CD8-positive, alpha-beta memory T cell (primary cell): ENCODE data around the gene VEGFA. TPM values are rescaled to one million over a fixed set of nuclear protein-coding genes. Genes with fewer than 3 reads are reported as not detected.

Experiments
- CTCF ChIA-PET: fragments of 350-600 bp; sonication (Branson Sonifier 250); formaldehyde crosslinking; loops from one replicate; lab custom pipeline; 2021; ENCODE audit warnings: antibody characterized with exemption; lab: Charles Lee
- POLR2A ChIA-PET: fragments of 350-600 bp; sonication (Branson Sonifier 250); formaldehyde crosslinking; loops from one replicate; lab custom pipeline; 2021; ENCODE audit warnings: antibody characterized with exemption; lab: Charles Lee
- DNase-seq, 5 donors: peaks; one replicate each; pipeline versions ENCODE4 v3.0.0 to v3.0.0-alpha.2; 2020 to 2022; ENCODE audit warnings: mixed read lengths in 1 of 5
- H3K27ac ChIP-seq: one replicate; pipeline ENCODE4 v1.7.0; 2013; ENCODE audit warnings: low read depth, mild to moderate bottlenecking, low read length, moderate library complexity
- H3K27me3 ChIP-seq: 2 replicates; pipeline ENCODE4 v1.7.0; 2013; ENCODE audit warnings: low read length, mild to moderate bottlenecking; ENCODE audit not compliant: insufficient read depth, poor library complexity, severe bottlenecking
- H3K36me3 ChIP-seq: 2 replicates; pipeline ENCODE4 v1.7.0; 2013; ENCODE audit warnings: mild to moderate bottlenecking, low read length, moderate library complexity; ENCODE audit not compliant: insufficient read depth
- H3K4me1 ChIP-seq: 2 replicates; pipeline ENCODE4 v1.7.0; 2013; ENCODE audit warnings: mild to moderate bottlenecking, low read length, moderate library complexity; ENCODE audit not compliant: insufficient read depth
- H3K4me3 ChIP-seq: 2 replicates; pipeline ENCODE4 v1.7.0; 2013; ENCODE audit warnings: mild to moderate bottlenecking, low read length
- H3K9me3 ChIP-seq: 2 replicates; pipeline ENCODE4 v1.7.0; 2013; ENCODE audit warnings: mild to moderate bottlenecking, low read length
- H3K27ac Mint-ChIP-seq, 8 donors: one replicate each; pipeline ENCODE4 v1.8.0; 2020 to 2021; ENCODE audit warnings: mixed read lengths in 8 of 8, mild to moderate bottlenecking in 6 of 8, inconsistent platforms in 3 of 8, moderate library complexity in 3 of 8
- H3K27me3 Mint-ChIP-seq, 2 donors: one replicate each; pipeline ENCODE4 v1.8.0; 2020 to 2021; ENCODE audit warnings: mixed read lengths in 2 of 2, mild to moderate bottlenecking in 1 of 2, moderate library complexity in 1 of 2
- H3K36me3 Mint-ChIP-seq, 3 donors: one replicate each; pipeline ENCODE4 v1.8.0; 2020 to 2021; ENCODE audit warnings: mixed read lengths in 3 of 3, inconsistent platforms in 1 of 3, mild to moderate bottlenecking in 1 of 3
- H3K4me1 Mint-ChIP-seq, 3 donors: one replicate each; pipeline ENCODE4 v1.8.0; 2020 to 2021; ENCODE audit warnings: mixed read lengths in 3 of 3, inconsistent platforms in 1 of 3, mild to moderate bottlenecking in 1 of 3
- H3K4me3 Mint-ChIP-seq, 7 donors: one replicate each; pipeline ENCODE4 v1.8.0; 2020 to 2021; ENCODE audit warnings: mixed read lengths in 7 of 7, mild to moderate bottlenecking in 6 of 7, moderate library complexity in 4 of 7, inconsistent platforms in 2 of 7
- H3K9me3 Mint-ChIP-seq, 5 donors: one replicate each; pipeline ENCODE4 v1.8.0; 2020 to 2022; ENCODE audit warnings: mixed read lengths in 5 of 5, mild to moderate bottlenecking in 3 of 5, moderate library complexity in 2 of 5, inconsistent platforms in 1 of 5
- polyA plus RNA-seq: library from polyadenylated mRNA; unstranded; fragments of 300-500 nt; fragmentation: Illumina TruSeq; gene quantifications from one replicate; pipeline ENCODE4 v1.2.3, GENCODE V29; 2021
- total RNA-seq, 2 experiments: library from RNA; stranded (reverse); gene quantifications; one replicate each; pipeline ENCODE4 v1.2.3, GENCODE V29; 2021

VEGFA gene
- total and polyA plus RNA-seq, 3 experiments from 2014 or later: 16.4 to 17.5 TPM; not detected in 1

DNA sequence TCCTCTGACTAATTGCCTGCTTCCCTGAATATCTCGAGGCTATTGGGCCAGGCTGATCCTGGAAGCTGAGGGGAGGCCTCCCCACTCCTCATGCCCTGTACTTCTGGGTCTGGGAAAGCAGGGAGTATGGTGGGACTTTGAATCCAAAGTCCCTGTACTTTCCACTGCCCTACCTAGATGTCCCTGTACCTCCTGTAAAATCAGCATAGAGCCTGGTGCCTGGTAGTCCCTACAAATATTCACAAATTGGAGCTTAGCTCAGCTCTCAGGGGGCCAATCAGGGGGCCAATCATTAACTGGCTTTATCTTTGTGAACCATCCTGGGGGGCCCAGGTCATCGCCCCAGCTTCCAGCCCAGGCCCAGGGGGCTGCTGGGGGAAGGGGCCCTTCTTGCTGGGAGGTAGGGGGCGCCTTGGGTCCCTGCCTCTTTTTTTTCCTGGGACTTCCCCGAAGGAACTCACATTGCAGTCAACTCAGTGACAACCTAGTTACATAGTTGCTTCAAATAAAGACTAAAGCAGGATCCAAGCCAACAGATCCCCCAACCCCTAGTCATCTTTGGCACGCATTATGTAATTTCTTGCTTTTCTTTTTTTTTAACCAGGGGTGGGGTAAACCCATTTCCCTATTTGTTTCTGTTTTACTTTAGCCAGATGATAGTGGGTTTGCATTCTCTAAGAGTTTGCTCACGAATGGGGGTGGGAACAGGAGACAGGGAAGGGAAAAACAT, 6.9 kb upstream of the VEGFA start:
- no peaks in the 10 kb centered on the region for H3K36me3 Mint-ChIP-seq
- no peak overlapping the region for H3K27ac Mint-ChIP-seq
- no peaks in the 10 kb centered on the region for H3K36me3 ChIP-seq
- no peak overlapping the region for H3K4me3 Mint-ChIP-seq
- H3K9me3 Mint-ChIP-seq: no peaks in the 10 kb centered on the region
- no peak for DNase-seq
- H3K27me3 ChIP-seq: no peaks in the 10 kb centered on the region
- no peak overlapping the region for H3K27ac ChIP-seq
- POLR2A ChIA-PET: no interaction called here
- peaks cover 8 to 16% of the 10 kb centered on the region in 2 donors for H3K27me3 Mint-ChIP-seq
- H3K4me1 ChIP-seq: no peaks in the 10 kb centered on the region
- no peak overlapping the region for H3K4me3 ChIP-seq
- H3K4me1 Mint-ChIP-seq: no peaks in the 10 kb centered on the region
- no peaks in the 10 kb centered on the region for H3K9me3 ChIP-seq
- CTCF ChIA-PET: interaction anchor here (1.1 to 3.1 kb wide), 3 partner anchors 10 to 316 kb away, joined by 3 to 14 read pairs (median 3); no protein-coding TSS in a partner anchor

DNA sequence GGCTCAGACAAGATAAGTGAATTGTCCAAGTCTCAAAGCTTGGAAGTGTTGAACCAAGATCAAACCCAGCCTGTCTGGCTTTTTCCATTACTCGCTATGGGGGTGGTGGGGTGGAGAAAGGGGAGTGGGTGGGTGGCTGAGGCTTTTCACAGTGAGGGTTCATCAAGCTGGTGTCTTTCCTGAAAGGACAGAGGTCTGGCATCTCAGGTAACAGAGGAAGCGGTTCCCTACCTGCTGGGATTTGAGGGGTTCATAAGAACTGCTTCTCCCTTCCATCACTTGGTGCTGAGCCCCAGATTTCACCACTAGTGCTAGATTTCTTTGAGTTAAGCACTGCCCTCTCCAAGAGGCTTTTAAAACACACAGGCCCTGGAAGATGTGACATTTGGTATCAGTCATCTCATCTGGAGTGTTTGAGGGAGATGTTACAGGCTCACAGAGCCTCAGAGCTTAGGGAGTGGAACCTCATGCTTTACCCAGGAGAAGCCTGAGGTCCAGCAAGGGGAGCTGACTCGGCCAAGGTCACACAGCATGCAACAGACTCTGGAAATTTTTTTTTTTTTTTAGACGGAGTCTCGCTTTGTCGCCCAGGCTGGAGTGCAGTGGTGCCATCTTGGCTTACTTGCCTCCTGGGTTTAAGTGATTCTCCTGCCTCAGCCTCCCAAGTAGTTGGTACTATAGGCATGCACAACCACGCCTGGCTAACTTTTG, 6.0 kb upstream of the VEGFA start:
- H3K27me3 Mint-ChIP-seq: peaks cover 8 to 14% of the 10 kb centered on the region in 2 donors
- no peak for DNase-seq
- H3K4me3 Mint-ChIP-seq: no peak overlapping the region
- H3K9me3 Mint-ChIP-seq: no peaks in the 10 kb centered on the region
- no peaks in the 10 kb centered on the region for H3K4me1 ChIP-seq
- H3K27ac ChIP-seq: no peak overlapping the region
- POLR2A ChIA-PET: interaction anchor here (0.7 kb wide), 1 partner anchor 283 kb away, joined by 3 read pairs; no protein-coding TSS in a partner anchor
- H3K27me3 ChIP-seq: no peaks in the 10 kb centered on the region
- no peak overlapping the region for H3K27ac Mint-ChIP-seq
- no peaks in the 10 kb centered on the region for H3K36me3 ChIP-seq
- CTCF ChIA-PET: interaction anchor here (2.6 to 3.1 kb wide), 2 partner anchors 11 to 311 kb away, joined by 9 to 14 read pairs; no protein-coding TSS in a partner anchor
- H3K9me3 ChIP-seq: no peaks in the 10 kb centered on the region
- H3K4me1 Mint-ChIP-seq: no peaks in the 10 kb centered on the region
- H3K36me3 Mint-ChIP-seq: no peaks in the 10 kb centered on the region
- H3K4me3 ChIP-seq: no peak overlapping the region

DNA sequence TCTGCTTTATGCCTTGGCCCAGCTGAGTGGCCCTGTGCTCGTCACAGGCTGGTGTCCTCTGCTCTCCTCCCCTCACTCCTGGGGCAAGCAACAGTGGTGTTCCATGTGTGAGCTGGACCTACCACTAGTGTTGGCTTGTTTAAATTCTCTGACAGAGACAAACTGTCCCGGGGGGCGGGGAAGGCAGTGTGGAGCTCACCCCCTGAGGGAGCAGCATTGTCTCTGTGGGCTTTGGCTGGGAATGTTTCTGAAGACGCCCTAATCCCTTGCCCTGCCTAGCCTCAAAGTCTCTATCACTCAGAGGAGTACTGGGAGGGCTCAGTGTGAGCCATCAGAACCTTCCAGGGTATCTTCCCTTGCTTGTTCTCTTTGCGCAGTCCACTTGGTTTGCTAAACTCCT, 5.2 kb upstream of the VEGFA start:
- Mint-ChIP-seq H3K27ac (no peak overlapping the region), H3K9me3 (no peaks in the 10 kb centered on the region), H3K4me3 (no peak overlapping the region), H3K4me1 (peaks cover 2 to 6% (median 5%) of the 10 kb centered on the region in 3 donors), H3K27me3 (peaks cover 9 to 16% of the 10 kb centered on the region in 2 donors), H3K36me3 (no peaks in the 10 kb centered on the region)
- Histone ChIP-seq H3K4me3 (no peak overlapping the region), H3K9me3 (no peaks in the 10 kb centered on the region), H3K27ac (no peak overlapping the region), H3K4me1 (no peaks in the 10 kb centered on the region), H3K27me3 (no peaks in the 10 kb centered on the region), H3K36me3 (no peaks in the 10 kb centered on the region)
- CTCF ChIA-PET: interaction anchor here (2.6 kb wide), 1 partner anchor 310 kb away, joined by 9 read pairs; no protein-coding TSS in a partner anchor
- POLR2A ChIA-PET: no interaction called here
- no peak for DNase-seq

DNA sequence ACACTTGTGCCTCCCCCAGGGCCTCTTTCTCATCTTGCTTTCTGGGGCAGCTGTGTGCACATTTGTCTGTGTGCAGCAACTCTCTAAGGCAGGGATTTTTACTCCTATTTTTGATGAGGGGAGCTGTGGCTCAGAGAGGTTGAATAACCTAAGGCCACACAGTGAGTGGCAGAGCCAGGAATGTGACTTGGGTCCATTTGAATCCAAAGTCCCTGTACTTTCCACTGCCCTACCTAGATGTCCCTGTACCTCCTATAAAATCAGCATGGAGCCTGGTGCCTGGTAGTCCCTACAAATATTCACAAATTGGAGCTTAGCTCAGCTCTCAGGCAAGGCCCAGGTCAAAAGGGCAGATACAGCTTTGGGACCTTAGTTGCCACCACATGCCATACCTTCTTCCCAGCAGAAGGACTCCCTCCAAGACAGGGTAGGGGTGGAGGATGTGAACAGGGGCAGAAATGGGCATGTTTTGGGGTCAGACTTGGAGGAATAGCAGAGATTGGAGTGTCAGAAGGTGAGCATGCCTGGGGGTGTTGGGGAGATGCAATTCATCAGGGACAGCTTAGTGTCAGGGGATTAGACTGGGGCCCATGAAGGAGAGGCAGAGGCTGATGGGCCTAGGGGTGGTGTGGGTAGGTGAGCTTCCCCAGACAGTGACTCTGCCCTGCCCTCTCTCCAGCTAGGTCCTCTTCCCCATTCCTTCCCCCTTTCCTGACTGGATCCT, 4.1 kb upstream of the VEGFA start:
- Mint-ChIP-seq H3K4me1 (peaks cover 5 to 10% (median 9%) of the 10 kb centered on the region in 3 donors), H3K9me3 (no peaks in the 10 kb centered on the region), H3K4me3 (no peak overlapping the region), H3K36me3 (peaks cover 0 to 2% (median 0%) of the 10 kb centered on the region in 3 donors), H3K27me3 (peaks cover 5 to 11% of the 10 kb centered on the region in 2 donors), H3K27ac (no peak overlapping the region)
- no peaks in the 10 kb centered on the region for H3K4me1 ChIP-seq
- POLR2A ChIA-PET: no interaction called here
- DNase-seq: no peak
- CTCF ChIA-PET: interaction anchor here (2.6 kb wide), 1 partner anchor 309 kb away, joined by 9 read pairs; no protein-coding TSS in a partner anchor
- no peak overlapping the region for H3K4me3 ChIP-seq
- no peaks in the 10 kb centered on the region for H3K9me3 ChIP-seq
- H3K27ac ChIP-seq: no peak overlapping the region
- no peaks in the 10 kb centered on the region for H3K36me3 ChIP-seq
- H3K27me3 ChIP-seq: no peaks in the 10 kb centered on the region

DNA sequence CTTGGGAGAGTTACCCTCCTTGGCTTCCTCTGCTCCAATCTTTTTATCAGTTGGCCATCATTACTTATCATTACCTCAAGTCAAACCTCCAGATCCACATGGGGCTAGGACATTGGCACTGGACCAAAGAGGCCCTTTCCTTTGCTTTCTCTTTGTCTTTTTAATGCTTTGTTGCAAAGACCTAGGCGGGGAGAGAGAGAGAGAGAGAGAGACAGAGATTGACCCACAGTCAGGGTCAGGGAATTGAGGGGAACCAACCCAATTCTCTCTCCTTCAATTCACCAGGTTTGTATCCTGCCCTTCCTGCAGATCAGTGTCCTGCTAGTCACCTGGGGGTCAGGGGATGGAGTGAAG, 3.5 kb upstream of the VEGFA start:
- Mint-ChIP-seq H3K27me3 (peaks cover 5 to 10% of the 10 kb centered on the region in 2 donors), H3K4me3 (no peak overlapping the region), H3K9me3 (no peaks in the 10 kb centered on the region), H3K27ac (no peak overlapping the region), H3K4me1 (peaks cover 5 to 10% (median 9%) of the 10 kb centered on the region in 3 donors), H3K36me3 (peaks cover 0 to 2% (median 0%) of the 10 kb centered on the region in 3 donors)
- Histone ChIP-seq H3K27me3 (no peaks in the 10 kb centered on the region), H3K27ac (no peak overlapping the region), H3K4me3 (no peak overlapping the region), H3K36me3 (no peaks in the 10 kb centered on the region), H3K4me1 (no peaks in the 10 kb centered on the region), H3K9me3 (no peaks in the 10 kb centered on the region)
- DNase-seq: no peak
- POLR2A ChIA-PET: no interaction called here
- CTCF ChIA-PET: no interaction called here

DNA sequence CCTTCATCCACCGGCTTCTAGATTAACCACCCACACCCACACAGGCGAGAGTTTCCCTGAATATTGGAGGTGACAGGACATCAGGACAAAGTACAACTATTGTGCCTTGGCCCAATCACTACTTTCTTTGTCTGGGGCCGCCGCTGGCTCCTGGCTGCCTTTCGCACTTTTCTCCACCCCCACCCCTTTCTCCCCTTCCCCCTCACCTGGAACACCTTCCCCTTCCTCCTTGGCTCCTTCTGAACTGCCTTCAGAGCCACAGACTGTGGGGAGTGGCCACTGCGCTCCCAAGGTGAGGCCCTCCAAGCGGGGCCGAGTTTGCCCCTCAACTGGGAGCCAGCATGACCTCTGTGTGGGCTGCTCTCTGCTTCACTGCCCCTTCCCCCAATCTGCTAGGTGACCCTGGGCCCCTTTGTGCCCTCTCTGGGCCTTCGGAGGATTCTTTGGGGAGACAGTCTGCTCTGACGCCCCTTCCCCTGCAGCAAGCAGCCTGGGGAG, 3.0 kb upstream of the VEGFA start:
- Histone ChIP-seq H3K9me3 (no peaks in the 10 kb centered on the region), H3K36me3 (no peaks in the 10 kb centered on the region), H3K4me1 (no peaks in the 10 kb centered on the region), H3K27ac (no peak overlapping the region), H3K27me3 (peaks cover 2% of the 10 kb centered on the region), H3K4me3 (no peak overlapping the region)
- Mint-ChIP-seq H3K9me3 (no peaks in the 10 kb centered on the region), H3K27ac (peak overlapping the region in 1 of 8 donors; percentile 15), H3K27me3 (peaks cover 5 to 11% of the 10 kb centered on the region in 2 donors), H3K4me1 (peaks cover 6 to 11% (median 11%) of the 10 kb centered on the region in 3 donors), H3K36me3 (peaks cover 0 to 2% (median 0%) of the 10 kb centered on the region in 3 donors), H3K4me3 (no peak overlapping the region)
- POLR2A ChIA-PET: no interaction called here
- CTCF ChIA-PET: interaction anchor here (4.4 to 4.5 kb wide), 2 partner anchors 307 to 314 kb away, joined by 65 to 72 read pairs; no protein-coding TSS in a partner anchor
- DNase-seq: no peak

DNA sequence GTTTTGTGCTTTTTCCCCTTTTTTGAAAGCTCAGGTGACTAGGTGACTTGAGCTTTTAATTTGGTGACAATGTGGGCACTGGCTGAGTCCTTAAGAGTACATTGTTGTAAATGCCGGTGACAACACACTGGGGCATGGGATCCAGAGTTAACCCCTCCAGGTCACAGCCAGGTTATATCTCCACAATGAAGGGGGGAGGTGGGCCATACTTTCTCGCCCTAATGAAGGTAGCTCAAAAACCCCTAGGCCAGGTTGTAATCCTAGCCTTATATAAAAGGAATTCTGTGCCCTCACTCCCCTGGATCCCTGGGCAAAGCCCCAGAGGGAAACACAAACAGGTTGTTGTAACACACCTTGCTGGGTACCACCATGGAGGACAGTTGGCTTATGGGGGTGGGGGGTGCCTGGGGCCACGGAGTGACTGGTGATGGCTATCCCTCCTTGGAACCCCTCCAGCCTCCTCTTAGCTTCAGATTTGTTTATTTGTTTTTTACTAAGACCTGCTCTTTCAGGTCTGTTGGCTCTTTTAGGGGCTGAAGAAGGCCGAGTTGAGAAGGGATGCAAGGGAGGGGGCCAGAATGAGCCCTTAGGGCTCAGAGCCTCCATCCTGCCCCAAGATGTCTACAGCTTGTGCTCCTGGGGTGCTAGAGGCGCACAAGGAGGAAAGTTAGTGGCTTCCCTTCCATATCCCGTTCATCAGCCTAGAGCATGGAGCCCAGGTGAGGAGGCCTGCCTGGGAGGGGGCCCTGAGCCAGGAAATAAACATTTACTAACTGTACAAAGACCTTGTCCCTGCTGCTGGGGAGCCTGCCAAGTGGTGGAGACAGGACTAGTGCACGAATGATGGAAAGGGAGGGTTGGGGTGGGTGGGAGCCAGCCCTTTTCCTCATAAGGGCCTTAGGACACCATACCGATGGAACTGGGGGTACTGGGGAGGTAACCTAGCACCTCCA, 2.2 kb upstream of the VEGFA start:
- H3K27me3 ChIP-seq: peaks cover 9% of the 10 kb centered on the region
- no peaks in the 10 kb centered on the region for H3K9me3 ChIP-seq
- Mint-ChIP-seq H3K27ac (peak overlapping the region in 1 of 8 donors; percentile 15), H3K36me3 (peaks cover 0 to 2% (median 0%) of the 10 kb centered on the region in 3 donors), H3K4me3 (peak overlapping the region in 2 of 7 donors; percentile 29 to 40), H3K9me3 (no peaks in the 10 kb centered on the region), H3K27me3 (peaks cover 5 to 14% of the 10 kb centered on the region in 2 donors), H3K4me1 (peaks cover 8 to 15% (median 15%) of the 10 kb centered on the region in 3 donors)
- no peak for DNase-seq
- no peak overlapping the region for H3K27ac ChIP-seq
- H3K4me3 ChIP-seq: no peak overlapping the region
- no peaks in the 10 kb centered on the region for H3K36me3 ChIP-seq
- ChIA-PET CTCF (interaction anchor here (1.1 to 4.5 kb wide), 10 partner anchors 10 to 318 kb away, joined by 3 to 72 read pairs (median 10); no protein-coding TSS in a partner anchor), POLR2A (no interaction called here)
- no peaks in the 10 kb centered on the region for H3K4me1 ChIP-seq
